Breast epithelium (tissue), 4 donors: ENCODE data around the gene ERFL. TPM values are rescaled to one million over a fixed set of nuclear protein-coding genes. Genes with fewer than 3 reads are reported as not detected.

Experiments
- DNase-seq, 2 donors: peaks; one replicate each; pipeline ENCODE4 v3.0.0-alpha.2; 2019; ENCODE audit warnings: low spot score in 2 of 2
- H3K27ac ChIP-seq, 2 donors: fragments of 200-600 bp; sonication (generic) in 1 of 2; one replicate each; pipeline ENCODE4 v1.5.1; 2016 to 2019; ENCODE audit warnings: mild to moderate bottlenecking in 1 of 2
- H3K27me3 ChIP-seq, 2 donors: fragments of 200-600 bp; sonication (generic) in 1 of 2; one replicate each; pipeline versions ENCODE4 v1.5.1 to v1.6.0; 2017 to 2019; ENCODE audit warnings: control low read depth in 1 of 2, mild to moderate bottlenecking in 1 of 2
- H3K36me3 ChIP-seq: fragments of 200-600 bp; one replicate; pipeline ENCODE4 v1.5.1; 2019
- H3K4me1 ChIP-seq, 2 donors: fragments of 200-600 bp; sonication (generic); one replicate each; pipeline ENCODE4 v1.5.1; 2016 to 2019; ENCODE audit warnings: control low read depth in 1 of 2
- H3K4me3 ChIP-seq, 3 donors: fragments of 200-600 bp; sonication (generic); 1 replicate in 2 of 3; 2 replicates in 1 of 3; pipeline ENCODE4 v1.5.1; 2016 to 2019; ENCODE audit warnings: mild to moderate bottlenecking in 3 of 3, moderate library complexity in 2 of 3
- H3K9me3 ChIP-seq, 2 donors: fragments of 200-600 bp; sonication (generic) in 1 of 2; one replicate each; pipeline ENCODE4 v1.5.1; 2016 to 2019; ENCODE audit warnings: control low read depth in 1 of 2
- CTCF ChIP-seq, 3 donors: fragments of 450-650 bp; IDR thresholded peaks; one replicate each; pipeline ENCODE4 v1.5.1; 2016 to 2017; ENCODE audit warnings: antibody characterized with exemption in 3 of 3, mild to moderate bottlenecking in 3 of 3, moderate library complexity in 3 of 3
- POLR2A ChIP-seq: fragments of 450-650 bp; IDR thresholded peaks from one replicate; pipeline ENCODE4 v1.6.1; 2016; ENCODE audit warnings: antibody characterized with exemption, mild to moderate bottlenecking, moderate library complexity
- POLR2AphosphoS5 ChIP-seq, 3 donors: sonication (generic); formaldehyde crosslinking; IDR thresholded peaks; one replicate each; pipeline ENCODE4 v1.6.1; 2017; ENCODE audit warnings: antibody characterized with exemption in 3 of 3
- intact Hi-C: fragments of 100-400 bp; cut with DNase I; formaldehyde crosslinking; loops from one replicate; pipeline ENCODE4 v1.15.1; 2023; ENCODE audit warnings: low total_unique reads
- total RNA-seq, 3 donors: library from RNA; depleted of rRNA; stranded (reverse); fragments of >200 nt; gene quantifications; one replicate each; pipeline ENCODE4 v1.1.0, GENCODE V29; 2016

The ERFL gene
- total RNA-seq, 3 donors from 2014 or later, result 0.15 TPM; not detected in 2

GRCh38 chr19:41866284-41866683 is 62.0 kb downstream of the ERFL start:
- Histone ChIP-seq H3K27ac (no peak overlapping the region), H3K27me3 (no peaks in the 10 kb centered on the region), H3K4me3 (no peak overlapping the region), H3K9me3 (no peaks in the 10 kb centered on the region), H3K36me3 (no peaks in the 10 kb centered on the region), H3K4me1 (peaks cover 9 to 30% of the 10 kb centered on the region in 2 donors)
- DNase-seq, result no peak
- no peak for TF ChIP-seq POLR2AphosphoS5 (IDR thresholded peaks at IDR 0.05)
- no peak for TF ChIP-seq POLR2A
- TF ChIP-seq CTCF (IDR thresholded peaks at IDR 0.05), result no peak
- intact Hi-C loops, result no loop called here

GRCh38 chr19:41864374-41864773 is 63.9 kb downstream of the ERFL start:
- DNase-seq, result no peak
- Histone ChIP-seq H3K9me3 (no peaks in the 10 kb centered on the region), H3K27me3 (no peaks in the 10 kb centered on the region), H3K4me1 (peaks cover 12 to 34% of the 10 kb centered on the region in 2 donors), H3K4me3 (no peak overlapping the region), H3K36me3 (no peaks in the 10 kb centered on the region), H3K27ac (no peak overlapping the region)
- TF ChIP-seq CTCF (IDR thresholded peaks at IDR 0.05) (no peak), POLR2AphosphoS5 (IDR thresholded peaks at IDR 0.05) (no peak), POLR2A (no peak)
- intact Hi-C loops, result no loop called here

GRCh38 chr19:41863209-41863931 is 64.9 kb downstream of the ERFL start:
- Histone ChIP-seq H3K4me1 (peaks cover 12 to 34% of the 10 kb centered on the region in 2 donors), H3K9me3 (no peaks in the 10 kb centered on the region), H3K27me3 (no peaks in the 10 kb centered on the region), H3K36me3 (no peaks in the 10 kb centered on the region), H3K27ac (no peak overlapping the region), H3K4me3 (peak overlapping the region in 1 of 3 donors; percentile 1)
- TF ChIP-seq CTCF (IDR thresholded peaks at IDR 0.05), result no peak
- no peak for TF ChIP-seq POLR2AphosphoS5 (IDR thresholded peaks at IDR 0.05)
- no peak for TF ChIP-seq POLR2A
- DNase-seq, result no peak
- intact Hi-C loops, result no loop called here

- Histone ChIP-seq H3K9me3 (no peaks in the 10 kb centered on the region), H3K4me1 (peaks cover 12 to 30% of the 10 kb centered on the region in 2 donors), H3K27me3 (no peaks in the 10 kb centered on the region), H3K36me3 (no peaks in the 10 kb centered on the region), H3K27ac (no peak overlapping the region), H3K4me3 (peak overlapping the region in 1 of 3 donors; percentile 98)
- DNase-seq, result no peak
- intact Hi-C loops, result no loop called here
- no peak for TF ChIP-seq POLR2AphosphoS5 (IDR thresholded peaks at IDR 0.05)
- TF ChIP-seq POLR2A, result no peak
- TF ChIP-seq CTCF (IDR thresholded peaks at IDR 0.05), result no peak
Measured at GRCh38 chr19:41862445-41862986, 65.7 kb downstream of the ERFL start.

GRCh38 chr19:41861846-41862245 is 66.4 kb downstream of the ERFL start:
- intact Hi-C loops, result no loop called here
- Histone ChIP-seq H3K36me3 (no peaks in the 10 kb centered on the region), H3K27me3 (no peaks in the 10 kb centered on the region), H3K9me3 (no peaks in the 10 kb centered on the region), H3K4me3 (peak overlapping the region in 2 of 3 donors; percentile 92 to 98), H3K4me1 (peaks cover 12 to 29% of the 10 kb centered on the region in 2 donors), H3K27ac (peak overlapping the region in 1 of 2 donors; percentile 96)
- DNase-seq, result no peak
- TF ChIP-seq POLR2A, result no peak
- no peak for TF ChIP-seq POLR2AphosphoS5 (IDR thresholded peaks at IDR 0.05)
- no peak for TF ChIP-seq CTCF (IDR thresholded peaks at IDR 0.05)
